CD4-positive, alpha-beta T cell treated with Interleukin-15 for 1 hour (primary cell): ENCODE measurements around the gene PPIP5K2.
A peak's percentile ranks its signal among the peaks of the same experiment; 100 is the strongest.

ENCODE experiments used
- DNase-seq: peaks from one replicate; pipeline ENCODE4 v3.0.0-alpha.2; 2020

PPIP5K2 gene

DNA sequence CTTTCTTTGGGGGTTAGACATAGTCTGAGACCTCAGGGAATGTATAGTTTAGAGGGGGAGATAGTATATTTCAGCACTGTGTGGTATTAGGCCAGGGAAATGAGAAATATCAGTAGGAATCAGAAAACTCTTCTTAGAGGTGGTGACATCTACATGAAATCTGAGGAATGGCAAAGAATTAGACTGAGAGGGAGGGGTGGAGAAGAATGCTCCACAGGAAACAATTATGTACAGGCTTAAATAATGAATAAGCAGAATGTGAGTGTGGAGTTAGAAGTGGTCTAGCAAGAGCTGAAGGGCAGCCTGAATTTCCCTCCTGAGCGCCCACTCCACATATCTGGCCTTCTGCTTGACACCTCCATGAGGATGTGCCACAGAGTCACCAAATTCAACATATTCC, 134.8 kb downstream of the PPIP5K2 start:
- no peak for DNase-seq

DNA sequence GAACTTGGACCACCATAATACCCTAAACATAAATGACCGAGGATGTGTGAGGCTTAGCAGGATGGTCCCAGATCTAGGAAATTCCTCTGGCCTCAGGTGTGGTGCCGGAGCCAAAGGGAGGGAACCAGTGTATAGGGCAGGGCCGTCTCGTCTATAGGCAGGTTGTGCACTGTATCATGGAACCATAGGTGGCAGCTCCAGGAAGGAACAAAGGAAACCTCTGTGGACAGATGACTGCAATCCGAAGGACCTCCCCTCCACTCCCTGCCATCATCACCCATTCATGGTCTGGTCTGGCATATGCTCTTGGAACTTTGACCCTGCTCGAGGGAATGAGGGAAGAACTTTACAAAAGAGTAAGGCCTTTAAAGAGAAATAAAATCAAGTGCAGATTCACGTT, 135.6 kb downstream of the PPIP5K2 start:
- DNase-seq, result no peak

DNA sequence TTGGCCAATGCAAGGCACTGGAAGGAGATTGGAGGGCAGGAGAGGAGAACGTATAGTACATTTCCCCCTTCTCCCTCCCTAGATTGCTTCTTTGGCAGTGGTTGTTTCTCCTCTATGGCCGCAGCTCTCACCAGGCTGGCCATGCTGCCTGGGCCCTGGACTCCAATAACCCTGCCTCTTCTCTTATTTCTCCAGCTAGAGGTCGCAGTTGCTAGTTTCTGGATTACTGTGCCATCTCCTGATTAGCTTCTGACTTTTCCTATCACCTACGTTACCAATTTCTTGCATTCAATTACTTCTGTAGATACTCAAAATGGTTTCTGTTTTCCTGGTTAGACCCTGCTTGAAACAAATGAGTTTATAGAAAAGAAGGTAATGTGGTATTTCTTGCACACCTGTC, 136.1 kb downstream of the PPIP5K2 start:
- no peak for DNase-seq

DNA sequence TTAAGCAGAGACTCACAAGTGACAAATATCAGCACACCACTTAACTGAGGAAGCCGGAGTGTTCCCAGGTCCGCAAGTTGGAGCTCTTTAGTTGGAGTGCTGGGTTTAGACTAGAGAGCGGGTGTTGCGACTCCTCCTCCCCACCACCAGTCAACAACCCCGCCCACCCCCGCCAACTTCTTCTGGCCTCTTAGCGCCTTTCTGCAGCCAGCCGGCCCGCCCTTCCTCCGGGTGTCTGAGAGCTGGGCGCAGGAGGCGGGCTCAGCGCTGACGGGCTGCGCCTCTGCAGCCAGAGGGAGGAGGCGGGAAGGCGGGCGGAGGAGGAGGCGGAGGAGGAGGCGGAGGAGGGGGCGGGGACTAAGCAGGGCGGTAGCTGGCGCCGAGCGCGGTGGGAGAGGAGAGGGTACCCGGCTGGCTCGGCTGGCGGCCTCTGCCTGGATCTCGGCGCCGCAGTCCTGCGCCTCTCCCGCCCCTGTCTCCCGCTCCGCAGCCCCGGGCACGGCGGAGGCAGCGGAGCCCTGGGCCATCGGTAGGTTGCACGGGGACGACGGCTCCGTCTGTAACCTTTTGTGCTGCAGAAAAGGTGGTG, 138.4 kb downstream of the PPIP5K2 start, which contains the start of gene MACIR:
TSS of gene MACIR (plus strand) at position 396 of the 589 bp plus-strand sequence. CDS start 17,157 bp downstream, outside the sequence.
- DNase-seq, result peak; percentile 95

DNA sequence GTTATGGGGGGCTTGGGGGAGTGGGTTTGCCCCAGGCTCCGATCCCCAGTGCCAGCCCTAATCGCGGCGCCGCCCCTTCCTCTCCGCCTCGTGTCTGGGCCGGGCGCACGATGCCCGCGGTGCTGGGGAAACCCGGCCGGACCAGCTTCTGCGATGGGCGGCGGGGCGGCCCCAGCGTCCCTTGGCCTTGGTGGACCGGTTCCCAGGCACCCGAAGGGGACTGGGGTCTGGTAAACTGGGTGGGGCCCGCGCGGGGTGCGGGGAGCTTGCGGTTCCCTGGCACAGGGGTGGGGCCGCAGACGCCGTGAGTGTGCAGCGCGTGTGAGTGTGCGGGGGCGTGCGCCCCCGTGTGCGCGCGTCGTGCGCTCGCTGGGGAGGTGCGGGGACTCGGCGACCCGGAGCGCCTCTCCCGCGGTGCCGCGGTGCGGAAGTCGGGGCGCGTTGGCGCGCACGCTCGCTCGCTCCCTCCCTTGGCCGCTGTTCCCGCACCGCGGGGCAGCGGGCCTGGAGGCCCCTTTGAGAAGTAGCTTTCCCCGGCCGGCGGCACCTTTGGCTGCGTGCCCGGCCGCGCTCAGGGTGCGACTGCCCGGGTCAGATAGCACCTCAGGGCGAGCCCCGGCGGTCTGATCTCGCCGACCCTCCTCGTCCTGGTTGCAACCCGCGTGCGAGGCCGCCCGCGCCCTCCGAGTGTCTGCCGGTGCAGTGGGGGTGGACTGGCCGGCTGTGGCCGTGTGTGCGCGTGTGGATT, 139.0 kb downstream of the PPIP5K2 start:
- peak; percentile 62 for DNase-seq

DNA sequence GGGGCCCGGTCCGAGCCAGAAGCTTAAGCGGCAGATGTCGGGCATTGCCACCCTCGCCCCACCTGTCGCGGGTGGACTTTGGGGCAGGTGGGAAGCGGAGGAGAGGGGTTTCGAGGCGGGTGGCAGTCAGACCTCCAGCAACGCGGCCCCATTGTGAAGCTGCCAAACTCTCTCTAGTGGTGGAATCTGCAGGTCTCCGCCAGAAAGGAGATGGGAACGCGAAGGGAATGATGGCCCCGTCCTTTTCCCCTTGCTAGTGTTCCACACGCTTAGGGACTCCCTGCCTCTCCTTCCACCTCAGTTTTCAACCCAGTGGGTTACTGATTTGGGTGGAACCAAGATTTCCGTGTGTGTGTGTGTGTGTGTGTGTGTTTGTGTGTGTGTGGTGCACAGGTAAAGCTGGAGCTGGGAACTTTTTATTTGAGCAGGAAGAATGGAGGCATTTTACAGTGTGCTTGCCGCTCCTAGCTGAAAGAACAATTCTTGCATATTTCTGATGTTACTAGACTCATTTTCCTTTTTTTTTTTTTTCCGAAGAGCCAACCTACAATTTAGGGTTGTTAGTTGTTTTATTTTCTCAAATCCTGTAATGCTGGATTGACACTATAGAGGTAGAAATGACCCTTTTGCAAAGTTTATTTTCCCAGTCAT, 139.7 kb downstream of the PPIP5K2 start:
- no peak for DNase-seq

DNA sequence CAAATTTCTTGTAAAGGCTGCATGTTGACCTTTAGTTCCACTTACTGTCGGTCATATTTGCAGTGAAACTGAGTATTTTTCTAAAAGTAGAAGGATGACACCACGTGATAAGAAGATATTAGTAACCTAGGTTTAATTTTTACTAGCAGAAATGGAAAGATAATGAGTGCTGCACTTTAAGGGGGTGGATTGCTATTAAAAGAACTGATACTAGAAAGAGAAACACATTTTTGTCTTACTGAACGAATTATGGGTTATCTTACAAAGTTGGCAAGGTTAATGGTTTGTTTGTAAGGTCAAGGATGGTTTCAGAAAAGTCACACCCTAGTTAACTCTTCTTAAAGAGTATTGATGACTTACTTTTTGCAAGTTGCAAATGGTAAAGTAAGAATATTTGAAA, 140.8 kb downstream of the PPIP5K2 start:
- no peak for DNase-seq
